WTC11 (cell line): ENCODE results near the gene IRS2. TPM values are rescaled to one million over a fixed set of nuclear protein-coding genes. Genes with fewer than 3 reads are reported as not detected.

ENCODE experiments used
- AFF4 ChIP-seq: sonication (generic); formaldehyde crosslinking; IDR thresholded peaks from 2 replicates; pipeline ENCODE4 v1.8.1; 2023; ENCODE audit warnings: mild to moderate bottlenecking, missing genetic modification reagents, borderline replicate concordance
- ARID4B ChIP-seq: sonication (generic); formaldehyde crosslinking; IDR thresholded peaks from 2 replicates; pipeline ENCODE4 v1.8.0; 2023; ENCODE audit warnings: missing genetic modification reagents, mild to moderate bottlenecking, borderline replicate concordance
- ATF2 ChIP-seq: sonication (generic); formaldehyde crosslinking; IDR thresholded peaks from 2 replicates; pipeline ENCODE4 v1.8.1; 2022; ENCODE audit warnings: low read depth, missing genetic modification reagents, borderline replicate concordance
- ATF3 ChIP-seq: sonication (generic); formaldehyde crosslinking; conservative IDR thresholded peaks from 2 replicates; pipeline ENCODE4 v1.8.1; 2022; ENCODE audit warnings: mild to moderate bottlenecking, missing genetic modification reagents
- CTCF ChIP-seq: fragments of 200-600 bp; IDR thresholded peaks from 2 replicates; pipeline ENCODE4 v1.8.0; 2022; ENCODE audit warnings: antibody characterized with exemption
- IRF2 ChIP-seq: sonication (generic); formaldehyde crosslinking; IDR thresholded peaks from 2 replicates; pipeline ENCODE4 v1.8.0; 2022; ENCODE audit warnings: low read depth, missing genetic modification reagents, borderline replicate concordance
- JAZF1 ChIP-seq: fragments of 250-450 bp; sonication (Bioruptor Pico); IDR thresholded peaks from 2 replicates; pipeline ENCODE4 v1.9.0; 2021; ENCODE audit warnings: moderate library complexity, mild to moderate bottlenecking, inconsistent platforms
- NFATC4 ChIP-seq: fragments of 250-450 bp; sonication (Bioruptor Pico); IDR thresholded peaks from 2 replicates; pipeline ENCODE4 v1.9.0; 2021; ENCODE audit warnings: mild to moderate bottlenecking
- NFE2L1 ChIP-seq: sonication (generic); formaldehyde crosslinking; IDR thresholded peaks from 2 replicates; pipeline ENCODE4 v1.8.1; 2023; ENCODE audit warnings: missing genetic modification reagents
- NR2C2 ChIP-seq: sonication (generic); formaldehyde crosslinking; IDR thresholded peaks from 2 replicates; pipeline ENCODE4 v1.8.0; 2022; ENCODE audit warnings: mild to moderate bottlenecking, missing genetic modification reagents
- NR3C1 ChIP-seq: sonication (generic); formaldehyde crosslinking; conservative IDR thresholded peaks from 2 replicates; pipeline ENCODE4 v1.8.1; 2023; ENCODE audit warnings: low read depth, mild to moderate bottlenecking, missing genetic modification reagents
- RORB ChIP-seq: fragments of 250-450 bp; sonication (Bioruptor Pico); IDR thresholded peaks from 2 replicates; pipeline ENCODE4 v1.9.0; 2021; ENCODE audit warnings: mild to moderate bottlenecking
- TEAD1 ChIP-seq: sonication (generic); formaldehyde crosslinking; IDR thresholded peaks from 2 replicates; pipeline ENCODE4 v1.8.0; 2022; ENCODE audit warnings: mild to moderate bottlenecking, missing genetic modification reagents
- TEAD4 ChIP-seq: sonication (generic); formaldehyde crosslinking; IDR thresholded peaks from 2 replicates; pipeline ENCODE4 v1.8.0; 2022; ENCODE audit warnings: mild to moderate bottlenecking, missing genetic modification reagents
- USF2 ChIP-seq: sonication (generic); formaldehyde crosslinking; IDR thresholded peaks from 2 replicates; pipeline ENCODE4 v1.8.1; 2023; ENCODE audit warnings: mild to moderate bottlenecking, missing genetic modification reagents, moderate library complexity
- ZBTB21 ChIP-seq: sonication (generic); formaldehyde crosslinking; IDR thresholded peaks from 2 replicates; pipeline ENCODE4 v1.8.1; 2023; ENCODE audit warnings: mild to moderate bottlenecking, missing genetic modification reagents, borderline replicate concordance
- ZNF232 ChIP-seq: sonication (generic); formaldehyde crosslinking; IDR thresholded peaks from 2 replicates; pipeline ENCODE4 v1.8.0; 2022; ENCODE audit warnings: mild to moderate bottlenecking, missing genetic modification reagents
- ZNF396 ChIP-seq: fragments of 250-450 bp; sonication (Bioruptor Pico); IDR thresholded peaks from 2 replicates; pipeline ENCODE4 v1.8.0; 2021; ENCODE audit warnings: mild to moderate bottlenecking, moderate library complexity, borderline replicate concordance
- ZNF425 ChIP-seq: fragments of 250-450 bp; sonication (Bioruptor Pico); conservative IDR thresholded peaks from 2 replicates; pipeline ENCODE4 v1.9.0; 2021; ENCODE audit warnings: mild to moderate bottlenecking
- ZSCAN18 ChIP-seq: fragments of 250-450 bp; sonication (Bioruptor Pico); IDR thresholded peaks from 2 replicates; pipeline ENCODE4 v2.1.2; 2022; ENCODE audit warnings: mild to moderate bottlenecking, moderate library complexity
- total RNA-seq: library from RNA; stranded (reverse); gene quantifications from 3 replicates; pipeline ENCODE4 v1.2.3, GENCODE V29; 2021

Gene IRS2
- total RNA-seq, 1 experiment from 2014 or later: 20.5 TPM

- no peak for TF ChIP-seq AFF4 (CRISPR knock-in tag)
- no peak for TF ChIP-seq TEAD1 (CRISPR knock-in tag)
- TF ChIP-seq CTCF: no peak
- TF ChIP-seq ATF3 (CRISPR knock-in tag): no peak
- no peak for TF ChIP-seq ATF2
- TF ChIP-seq NFE2L1 (CRISPR knock-in tag): no peak
- TF ChIP-seq NFATC4: no peak
- TF ChIP-seq ARID4B: no peak; the same call in 1 of the 2 replicates
- no peak for TF ChIP-seq NR3C1 (CRISPR knock-in tag)
- no peak for TF ChIP-seq ZBTB21 (CRISPR knock-in tag)
- TF ChIP-seq TEAD4: no peak
- no peak for TF ChIP-seq ZNF396
- no peak for TF ChIP-seq RORB (CRISPR knock-in tag)
- no peak for TF ChIP-seq ZSCAN18 (CRISPR knock-in tag)
- TF ChIP-seq JAZF1: no peak
- peak; percentile 84 for TF ChIP-seq USF2 (CRISPR knock-in tag)
- TF ChIP-seq IRF2: no peak
- TF ChIP-seq ZNF232 (CRISPR knock-in tag): peak; percentile 77; the same call in 1 of the 2 replicates
- no peak for TF ChIP-seq NR2C2 (CRISPR knock-in tag)
- no peak for TF ChIP-seq ZNF425 (CRISPR knock-in tag)
Observed at GRCh38 chr13:109786457-109787134, at the start of gene IRS2 (continued).
